C4-2B (cell line): ENCODE measurements around the gene NSD2.

Experiments used
- H3K27ac ChIP-seq: fragments of 450-650 bp; 2 replicates; pipeline ENCODE4 v1.5.1; 2017
- ZFX ChIP-seq: fragments of 450-650 bp; IDR thresholded peaks from 2 replicates; pipeline ENCODE4 v1.6.1; 2017
- TF ChIP-seq, protein P1 (sequence below): fragments of 450-650 bp; conservative IDR thresholded peaks from 2 replicates; pipeline ENCODE4 v1.5.1; 2017; ENCODE audit warnings: mild to moderate bottlenecking

Gene NSD2

DNA sequence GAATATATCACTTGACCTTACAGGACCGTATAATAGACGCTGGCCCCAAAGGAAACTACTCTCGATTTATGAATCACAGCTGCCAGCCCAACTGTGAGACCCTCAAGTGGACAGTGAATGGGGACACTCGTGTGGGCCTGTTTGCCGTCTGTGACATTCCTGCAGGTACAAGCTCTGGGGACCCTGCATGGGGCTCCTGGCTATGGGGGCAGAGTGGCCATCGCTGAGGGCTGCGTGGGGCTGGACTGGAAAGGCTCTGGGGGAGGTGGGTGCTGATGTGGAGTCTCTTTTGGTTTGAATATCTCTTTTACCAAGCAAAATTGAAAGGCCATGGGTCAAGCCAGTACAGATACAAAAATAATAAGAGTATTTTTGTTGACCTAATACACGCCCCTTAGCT is 103.6 kb downstream of the NSD2 start:
- no peak for TF ChIP-seq ZFX
- TF ChIP-seq, protein P1, sequence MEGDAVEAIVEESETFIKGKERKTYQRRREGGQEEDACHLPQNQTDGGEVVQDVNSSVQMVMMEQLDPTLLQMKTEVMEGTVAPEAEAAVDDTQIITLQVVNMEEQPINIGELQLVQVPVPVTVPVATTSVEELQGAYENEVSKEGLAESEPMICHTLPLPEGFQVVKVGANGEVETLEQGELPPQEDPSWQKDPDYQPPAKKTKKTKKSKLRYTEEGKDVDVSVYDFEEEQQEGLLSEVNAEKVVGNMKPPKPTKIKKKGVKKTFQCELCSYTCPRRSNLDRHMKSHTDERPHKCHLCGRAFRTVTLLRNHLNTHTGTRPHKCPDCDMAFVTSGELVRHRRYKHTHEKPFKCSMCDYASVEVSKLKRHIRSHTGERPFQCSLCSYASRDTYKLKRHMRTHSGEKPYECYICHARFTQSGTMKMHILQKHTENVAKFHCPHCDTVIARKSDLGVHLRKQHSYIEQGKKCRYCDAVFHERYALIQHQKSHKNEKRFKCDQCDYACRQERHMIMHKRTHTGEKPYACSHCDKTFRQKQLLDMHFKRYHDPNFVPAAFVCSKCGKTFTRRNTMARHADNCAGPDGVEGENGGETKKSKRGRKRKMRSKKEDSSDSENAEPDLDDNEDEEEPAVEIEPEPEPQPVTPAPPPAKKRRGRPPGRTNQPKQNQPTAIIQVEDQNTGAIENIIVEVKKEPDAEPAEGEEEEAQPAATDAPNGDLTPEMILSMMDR, result no peak
- no peak overlapping the region for H3K27ac ChIP-seq

DNA sequence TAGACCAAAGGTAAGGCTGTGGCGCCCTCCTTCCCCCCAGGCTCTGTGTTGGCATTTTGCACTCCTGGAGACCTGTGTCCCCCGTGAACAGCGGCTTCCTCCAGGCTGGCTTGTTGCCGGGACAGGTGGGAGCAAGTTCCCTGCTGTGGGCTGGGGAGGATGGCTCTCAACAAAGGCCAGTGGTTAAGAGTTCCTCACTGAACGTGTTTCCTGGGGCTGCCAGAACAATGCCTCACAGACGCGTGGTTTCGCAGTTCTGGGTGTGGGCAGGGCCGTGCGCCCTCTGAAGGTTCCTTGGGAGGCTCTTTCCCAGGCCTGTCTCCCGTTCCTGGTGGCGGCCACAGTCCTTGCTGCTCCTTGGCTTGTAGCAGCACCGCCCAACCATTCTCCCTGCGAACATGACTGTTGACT is 104.2 kb downstream of the NSD2 start:
- TF ChIP-seq ZFX, result no peak
- TF ChIP-seq, protein P1, result no peak
- no peak overlapping the region for H3K27ac ChIP-seq

DNA sequence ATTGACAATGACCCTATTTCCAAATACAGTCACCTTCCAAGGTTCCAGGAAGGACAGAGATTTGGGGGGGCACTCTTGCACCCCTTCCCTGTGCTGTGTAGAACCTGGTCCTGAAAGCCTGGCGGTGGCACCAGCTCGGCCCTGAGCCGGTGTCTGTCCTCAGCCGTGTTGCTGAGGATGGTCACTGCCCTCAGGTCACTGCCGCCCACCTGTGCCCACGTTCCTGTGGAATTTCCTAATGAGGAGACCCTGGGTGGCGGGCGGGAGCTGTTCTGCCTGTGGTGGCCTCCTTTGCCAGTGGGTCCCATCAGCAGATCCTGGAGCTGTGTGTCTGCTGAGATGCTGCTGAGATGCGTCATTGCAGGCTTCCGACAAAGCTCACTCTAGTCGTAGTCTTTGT is 104.7 kb downstream of the NSD2 start:
- H3K27ac ChIP-seq, result no peak overlapping the region
- TF ChIP-seq, protein P1, result no peak
- no peak for TF ChIP-seq ZFX

DNA sequence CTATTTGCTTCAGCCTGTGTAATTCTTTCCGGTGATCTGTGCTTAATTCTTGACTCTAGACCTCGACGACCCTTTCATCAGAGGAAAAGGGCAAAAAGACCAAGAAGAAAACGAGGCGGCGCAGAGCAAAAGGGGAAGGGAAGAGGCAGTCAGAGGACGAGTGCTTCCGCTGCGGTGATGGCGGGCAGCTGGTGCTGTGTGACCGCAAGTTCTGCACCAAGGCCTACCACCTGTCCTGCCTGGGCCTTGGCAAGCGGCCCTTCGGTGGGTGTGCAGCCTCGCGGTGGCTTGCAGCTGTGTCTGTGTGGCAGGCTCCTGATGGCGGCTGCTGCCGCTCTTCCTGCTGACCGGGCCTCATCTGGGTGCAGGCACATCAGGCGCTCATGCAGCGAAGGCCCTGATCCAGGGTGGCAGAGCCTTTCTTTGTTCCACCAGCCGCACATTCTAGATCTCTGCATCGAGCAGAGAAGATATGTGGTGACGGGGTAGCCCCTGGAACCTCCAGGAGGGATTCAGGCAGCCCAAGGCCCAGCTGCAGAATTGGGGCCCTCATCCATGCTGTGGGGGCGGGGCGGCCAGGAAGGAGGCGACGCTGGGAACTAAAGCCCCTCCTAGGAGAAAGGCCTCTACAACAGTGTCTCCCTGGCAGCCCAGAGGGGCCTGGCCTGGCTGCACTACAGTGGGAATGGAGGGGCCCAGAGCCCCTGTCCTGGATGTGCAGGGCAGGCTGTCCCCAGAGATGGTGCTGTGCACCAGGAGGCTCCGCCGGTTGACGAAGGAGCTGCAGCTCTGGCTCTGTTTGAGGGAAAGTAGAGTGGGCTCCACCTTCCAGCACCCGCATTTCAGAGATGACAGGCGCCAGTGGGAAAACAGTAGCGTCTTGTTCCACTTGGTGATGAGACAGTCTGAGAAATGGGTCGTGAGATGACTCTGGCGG is 105.5 kb downstream of the NSD2 start:
- no peak overlapping the region for H3K27ac ChIP-seq
- TF ChIP-seq, protein P1, result no peak
- no peak for TF ChIP-seq ZFX

DNA sequence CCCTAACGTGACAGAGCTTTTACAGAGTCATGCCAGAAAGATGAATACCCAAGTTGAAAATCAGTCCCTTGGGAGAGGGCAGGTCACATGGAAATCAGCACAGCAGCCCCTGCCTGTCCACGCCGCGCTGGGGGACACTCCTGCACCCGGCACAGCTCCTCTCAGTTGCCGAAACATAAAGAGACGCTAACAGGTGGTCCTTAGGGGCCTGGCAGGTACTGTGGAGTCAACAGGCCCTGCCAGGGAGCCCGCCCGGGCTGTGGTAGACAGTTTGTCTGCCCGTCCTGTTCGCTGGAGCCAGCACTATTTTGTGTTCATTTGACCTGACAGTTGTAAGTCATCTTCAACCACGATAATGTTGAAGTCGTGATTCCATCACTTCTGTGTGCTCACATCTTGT is 107.0 kb downstream of the NSD2 start:
- no peak overlapping the region for H3K27ac ChIP-seq
- no peak for TF ChIP-seq ZFX
- TF ChIP-seq, protein P1, result no peak

DNA sequence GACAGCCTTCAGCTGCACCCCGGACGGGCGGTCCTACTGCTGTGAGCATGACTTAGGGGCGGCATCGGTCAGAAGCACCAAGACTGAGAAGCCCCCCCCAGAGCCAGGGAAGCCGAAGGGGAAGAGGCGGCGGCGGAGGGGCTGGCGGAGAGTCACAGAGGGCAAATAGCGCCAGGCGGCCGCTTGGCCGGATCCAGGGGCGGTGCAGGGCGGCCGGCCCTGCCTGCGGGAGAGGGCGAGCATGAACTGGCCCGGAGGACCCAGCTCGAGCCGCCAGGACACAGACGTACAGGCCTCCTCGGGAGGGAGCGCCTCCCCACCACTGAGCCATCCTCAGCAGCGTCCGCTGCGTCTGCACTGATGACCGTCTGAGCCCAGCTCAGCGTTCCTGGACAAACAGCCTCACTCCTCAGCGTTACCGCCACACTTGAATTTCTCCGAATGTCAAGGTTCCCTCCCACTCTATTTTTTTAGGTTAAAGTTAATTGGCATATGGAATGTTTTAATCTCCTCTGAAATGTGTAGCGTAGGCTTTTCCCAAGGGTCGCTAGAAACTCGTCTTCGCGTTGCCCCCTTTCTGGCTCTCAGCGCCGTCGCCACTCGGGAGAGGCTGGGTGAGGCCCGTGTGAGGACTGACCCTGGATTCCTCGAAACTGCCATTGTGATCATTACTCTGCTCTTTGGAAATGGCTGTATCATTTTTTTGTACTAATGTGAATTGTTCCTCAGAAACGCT is 107.7 kb downstream of the NSD2 start:
- H3K27ac ChIP-seq, result no peak overlapping the region
- no peak for TF ChIP-seq ZFX
- TF ChIP-seq, protein P1, result no peak
